GM23338 (cell line): ENCODE measurements around the gene UGGT2.

Experiments
- CREB1 ChIP-seq: fragments of 250-450 bp; sonication (Bioruptor Pico); IDR thresholded peaks from 2 replicates; pipeline ENCODE4 v1.5.0; 2020; ENCODE audit warnings: low read depth, mild to moderate bottlenecking, moderate library complexity
- CTCF ChIP-seq, 2 experiments: fragments of 200-600 bp in 1 of 2; sonication (generic) in 1 of 2; conservative IDR thresholded peaks; 2 replicates each; pipeline versions ENCODE4 v1.5.1 to v1.6.1; 2016 to 2017; ENCODE audit warnings: antibody characterized with exemption in 2 of 2, low read depth in 2 of 2, mild to moderate bottlenecking in 2 of 2, moderate library complexity in 1 of 2

- TF ChIP-seq CTCF (conservative IDR thresholded peaks at IDR 0.05; ENCODE audit: low read depth in 2 of 2) (no peak), CREB1 (CRISPR knock-in tag) (no peak)
Observed at GRCh38 chr13:95862408-95862807, 190.8 kb downstream of the UGGT2 start.
